ENCODE data around the gene FANCI.

The FANCI gene

DNA sequence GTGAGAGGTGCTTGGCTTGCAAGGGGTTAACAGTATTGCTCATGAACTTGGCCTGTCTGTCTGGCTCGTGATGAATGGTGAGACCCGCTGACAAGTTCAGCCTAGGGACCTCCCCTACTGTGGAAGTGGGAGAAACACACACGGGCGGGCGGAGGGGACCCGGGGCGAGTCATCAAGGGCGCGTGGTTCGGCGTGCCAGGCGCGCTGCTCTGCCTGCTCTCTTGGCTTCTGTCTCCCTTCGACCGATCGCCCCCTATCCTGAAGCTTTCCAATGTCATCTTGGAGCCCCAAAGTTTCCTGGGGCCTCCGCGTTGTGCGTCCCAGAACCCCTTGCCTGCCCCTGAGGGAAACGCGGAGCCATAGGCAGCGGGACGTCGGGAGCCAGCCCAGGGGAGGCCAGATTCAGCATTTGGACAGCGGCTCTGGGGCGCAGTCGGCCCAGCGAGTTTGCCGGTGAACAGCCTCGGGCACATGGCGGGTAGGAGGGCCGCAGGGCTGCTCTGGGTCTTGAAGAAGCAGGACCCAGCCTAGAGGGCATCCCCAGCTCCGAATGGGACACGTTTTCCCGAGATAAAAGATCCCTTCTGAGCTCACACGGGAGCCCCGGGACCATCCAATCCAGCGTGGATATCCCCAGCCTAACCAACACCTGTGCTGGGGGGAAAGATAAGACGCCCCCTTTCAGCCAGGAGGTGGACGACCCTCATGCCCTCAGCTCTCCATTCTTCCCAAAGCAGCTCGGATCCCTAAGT, 117.8 kb downstream of the FANCI start:
- TF ChIP-seq CTCF (IDR thresholded peaks at IDR 0.05; ENCODE audit: borderline replicate concordance, insufficient read depth, low read depth, low read length) = no peak
- no peak overlapping the region for H3K4me3 ChIP-seq (ENCODE audit: low read depth, low read length)

DNA sequence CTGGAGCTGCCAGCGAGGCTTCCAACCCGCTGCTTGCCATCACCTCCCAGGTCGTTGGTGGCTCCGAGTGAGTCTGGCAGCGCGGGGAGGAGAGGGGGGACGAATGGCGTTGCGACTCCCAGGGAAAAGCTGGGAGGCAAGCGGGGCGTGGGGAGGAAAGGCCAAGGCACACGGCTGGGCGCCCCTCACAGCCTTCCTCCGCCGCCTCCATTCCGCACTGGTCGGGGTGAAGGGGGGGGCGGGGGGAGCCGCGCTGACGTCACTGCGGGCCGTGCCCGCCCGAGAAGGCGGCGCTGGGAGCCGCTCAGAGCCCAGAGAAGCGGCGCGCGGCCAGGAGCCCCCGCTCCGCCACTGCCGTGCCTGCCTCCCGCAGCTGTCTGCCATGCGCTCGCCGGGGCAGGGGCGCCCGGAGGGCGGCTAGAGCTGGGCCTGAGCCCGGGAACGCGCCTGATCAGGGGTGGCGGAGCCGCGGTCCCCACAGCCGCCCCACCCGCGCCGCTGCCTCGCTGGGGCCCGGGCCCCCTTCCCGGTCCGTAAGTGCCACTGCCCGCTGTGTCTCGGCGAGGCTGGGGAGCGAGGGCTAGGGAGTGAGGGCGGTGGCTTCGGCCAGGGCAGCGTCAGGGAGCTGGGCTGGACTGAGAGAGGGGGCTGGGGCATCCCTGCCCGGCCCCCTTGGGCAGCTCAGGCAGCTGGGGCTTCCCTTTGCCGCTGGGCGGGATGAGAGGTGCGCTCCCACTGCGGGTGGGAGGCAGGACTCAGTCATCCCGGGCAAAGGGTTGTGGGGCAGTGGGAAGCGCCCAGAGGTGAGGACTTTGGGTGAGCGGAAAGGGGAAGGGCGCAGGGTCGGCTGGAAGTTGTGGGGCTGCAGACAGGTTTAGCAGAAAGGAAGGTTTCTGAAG, 118.7 kb downstream of the FANCI start:
- no peak for TF ChIP-seq CTCF (IDR thresholded peaks at IDR 0.05; ENCODE audit: borderline replicate concordance, insufficient read depth, low read depth, low read length)
- H3K4me3 ChIP-seq (ENCODE audit: low read depth, low read length) = no peak overlapping the region

GRCh38 chr15:89363133-89363532, 119.4 kb downstream of the FANCI start:
- H3K4me3 ChIP-seq (ENCODE audit: low read depth, low read length) = no peak overlapping the region
- no peak for TF ChIP-seq CTCF (IDR thresholded peaks at IDR 0.05; ENCODE audit: borderline replicate concordance, insufficient read depth, low read depth, low read length)

GRCh38 chr15:89363770-89364169, 120.0 kb downstream of the FANCI start:
- no peak overlapping the region for H3K4me3 ChIP-seq (ENCODE audit: low read depth, low read length)
- no peak for TF ChIP-seq CTCF (IDR thresholded peaks at IDR 0.05; ENCODE audit: borderline replicate concordance, insufficient read depth, low read depth, low read length)

GRCh38 chr15:89364341-89364740, 120.6 kb downstream of the FANCI start:
- TF ChIP-seq CTCF (IDR thresholded peaks at IDR 0.05; ENCODE audit: borderline replicate concordance, insufficient read depth, low read depth, low read length) = no peak
- no peak overlapping the region for H3K4me3 ChIP-seq (ENCODE audit: low read depth, low read length)

DNA sequence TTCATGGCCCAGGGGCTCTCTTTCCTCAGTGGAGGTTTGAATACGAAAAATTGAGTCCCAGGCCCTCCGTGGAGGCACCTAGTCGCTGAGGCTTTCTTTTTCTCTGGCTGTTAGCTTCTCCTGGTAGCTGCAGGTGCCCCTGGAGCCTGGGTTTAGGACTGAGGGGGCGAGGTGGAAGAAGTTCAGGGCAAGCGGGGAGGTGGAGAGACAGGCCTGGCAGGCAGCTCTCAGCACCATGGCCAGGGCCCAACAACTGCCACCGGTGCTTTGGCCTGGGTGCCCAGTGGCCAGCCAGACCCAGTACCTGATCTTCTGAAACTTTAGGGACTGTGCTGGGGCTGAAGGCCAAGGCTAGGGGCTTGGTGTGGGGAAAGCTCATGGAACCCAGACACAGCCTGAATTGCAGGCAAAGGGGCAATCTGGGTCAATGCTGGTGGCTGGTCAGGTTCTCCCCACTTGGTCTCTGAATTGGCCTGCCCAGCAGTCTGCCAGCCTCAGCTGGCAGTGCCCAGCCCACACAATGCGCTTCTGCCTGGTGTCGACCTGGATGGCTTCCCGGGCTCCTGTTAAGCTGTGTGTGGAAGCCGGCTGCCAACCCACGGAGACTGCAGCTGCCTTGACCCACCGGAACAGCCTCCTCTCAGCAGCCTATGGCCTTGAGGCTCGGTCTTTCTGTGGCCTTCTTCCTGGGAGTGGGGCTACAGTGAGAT, 121.1 kb downstream of the FANCI start:
- TF ChIP-seq CTCF (IDR thresholded peaks at IDR 0.05; ENCODE audit: borderline replicate concordance, insufficient read depth, low read depth, low read length) = no peak
- H3K4me3 ChIP-seq (ENCODE audit: low read depth, low read length) = no peak overlapping the region

Measured in GM12875 (cell line).